Panc1 (cell line): ENCODE results near the gene DOK5. TPM values are rescaled to one million over a fixed set of nuclear protein-coding genes. Genes with fewer than 3 reads are reported as not detected.

ENCODE experiments used
- ATAC-seq: fragments of 200-7000 bp; cut with Tn5 transposase; 2 replicates; pipeline ENCODE4 v1.9.1; 2020; ENCODE audit warnings: mild to moderate bottlenecking, moderate library complexity
- BruUV-seq: library from RNA; stranded (reverse); fragments of 400-500 nt; replicated peaks from 2 replicates; lab custom pipeline; 2021; lab: Mats Ljungman, UMichigan
- CTCF ChIA-PET: fragments of 300-600 bp; sonication (Branson Sonifier 250); formaldehyde crosslinking; loops from one replicate; lab custom pipeline; 2022; ENCODE audit warnings: antibody characterized with exemption; lab: Charles Lee
- POLR2A ChIA-PET: fragments of 300-600 bp; sonication (Branson Sonifier 250); formaldehyde crosslinking; loops from one replicate; lab custom pipeline; 2022; ENCODE audit warnings: antibody characterized with exemption; lab: Charles Lee
- DNase-seq: peaks from one replicate; pipeline ENCODE4 v3.0.0-alpha.2; 2010; ENCODE audit warnings: low read depth, low spot score
- H3K27ac ChIP-seq: 2 replicates; pipeline ENCODE4 v1.5.1; 2011; ENCODE audit warnings: mild to moderate bottlenecking, low read length, inconsistent platforms
- H3K27me3 ChIP-seq: fragments of 200-500 bp; sonication (Bioruptor generic); 2 replicates; pipeline ENCODE4 v1.6.0; 2014; ENCODE audit warnings: low read length, inconsistent platforms; ENCODE audit not compliant: control insufficient read depth, insufficient read depth
- H3K36me3 ChIP-seq: fragments of 200-500 bp; sonication (Bioruptor generic); 2 replicates; pipeline ENCODE4 v1.5.1; 2014; ENCODE audit warnings: inconsistent platforms, mild to moderate bottlenecking, low read length, moderate library complexity; ENCODE audit not compliant: control insufficient read depth, insufficient read depth
- H3K4me1 ChIP-seq: 2 replicates; pipeline ENCODE4 v1.5.1; 2011; ENCODE audit warnings: inconsistent platforms, mild to moderate bottlenecking, low read length, moderate library complexity; ENCODE audit not compliant: control insufficient read depth, insufficient read depth
- H3K4me3 ChIP-seq, 2 experiments: 2 replicates each; pipeline ENCODE4 v1.5.1; 2011 to 2012; ENCODE audit warnings: low read depth in 2 of 2, low read length in 2 of 2, mild to moderate bottlenecking in 2 of 2, inconsistent platforms in 1 of 2, moderate library complexity in 1 of 2
- H3K9me3 ChIP-seq: fragments of 200-500 bp; sonication (Bioruptor generic); 2 replicates; pipeline ENCODE4 v1.5.1; 2014; ENCODE audit warnings: low read depth, mild to moderate bottlenecking, inconsistent platforms, low read length, moderate library complexity; ENCODE audit not compliant: control insufficient read depth, insufficient read depth
- CTCF ChIP-seq: fragments of 450-650 bp; IDR thresholded peaks from 2 replicates; pipeline ENCODE4 v1.5.1; 2017; ENCODE audit warnings: mild to moderate bottlenecking
- POLR2AphosphoS5 ChIP-seq: IDR thresholded peaks from 2 replicates; pipeline ENCODE4 v1.6.1; 2012; ENCODE audit warnings: mild to moderate bottlenecking, low read depth, low read length, moderate library complexity
- SIN3A ChIP-seq: IDR thresholded peaks from 2 replicates; pipeline ENCODE4 v1.6.1; 2012; ENCODE audit warnings: low read depth, mild to moderate bottlenecking, low read length, moderate library complexity, borderline replicate concordance; ENCODE audit not compliant: insufficient read depth
- TCF7L2 ChIP-seq: IDR thresholded peaks from 2 replicates; pipeline ENCODE4 v1.6.1; 2011; ENCODE audit warnings: mild to moderate bottlenecking, low read depth, low read length, inconsistent platforms
- in situ Hi-C: cut with HindIII; loops from 2 replicates; pipeline ENCODE4 v1.10.0; 2016; ENCODE audit warnings: low sequenced_read_pairs, low pct_unique_long_range_greater_than_20kb
- intact Hi-C: fragments of 100-400 bp; cut with micrococcal nuclease; formaldehyde crosslinking; loops from one replicate; pipeline ENCODE4 v1.10.0; 2022; ENCODE audit not compliant: unreplicated experiment
- total RNA-seq: library from RNA; stranded (reverse); gene quantifications from one replicate; pipeline ENCODE4 v1.2.1, GENCODE V29; 2021; ENCODE audit not compliant: unreplicated experiment
- TF ChIP-seq, protein P1 (sequence below), 2 experiments: IDR thresholded peaks; 2 replicates each; pipeline ENCODE4 v1.6.1; 2011 to 2012; ENCODE audit warnings: low read depth in 2 of 2, control low read depth in 1 of 2, low read length in 1 of 2, mild to moderate bottlenecking in 1 of 2, moderate library complexity in 1 of 2; ENCODE audit not compliant: insufficient read depth in 1 of 2

The DOK5 gene
- total RNA-seq, 1 experiment from 2014 or later = 0.18 TPM

DNA sequence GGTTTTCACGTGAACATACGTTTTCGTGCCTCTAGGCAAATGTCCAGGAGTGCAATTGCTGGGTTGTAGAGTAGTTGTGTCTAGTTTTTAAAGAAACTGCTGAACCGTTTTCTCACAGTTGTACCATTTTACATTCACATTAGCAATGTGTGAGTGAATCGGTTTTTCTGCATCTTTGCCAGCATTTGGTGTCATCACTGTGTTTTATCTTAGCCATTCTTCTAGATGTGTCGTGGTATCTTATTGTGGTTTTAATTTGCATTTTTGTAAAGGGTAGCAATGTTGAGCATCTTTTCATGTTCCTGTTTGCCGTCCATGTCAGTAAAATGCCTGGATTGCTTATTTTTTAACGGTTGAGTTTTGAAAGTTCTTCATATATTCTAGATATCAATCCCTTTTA, 10.2 kb downstream of the DOK5 start:
- TF ChIP-seq CTCF = no peak
- no peak for TF ChIP-seq POLR2AphosphoS5
- TF ChIP-seq SIN3A = no peak
- TF ChIP-seq, protein P1, sequence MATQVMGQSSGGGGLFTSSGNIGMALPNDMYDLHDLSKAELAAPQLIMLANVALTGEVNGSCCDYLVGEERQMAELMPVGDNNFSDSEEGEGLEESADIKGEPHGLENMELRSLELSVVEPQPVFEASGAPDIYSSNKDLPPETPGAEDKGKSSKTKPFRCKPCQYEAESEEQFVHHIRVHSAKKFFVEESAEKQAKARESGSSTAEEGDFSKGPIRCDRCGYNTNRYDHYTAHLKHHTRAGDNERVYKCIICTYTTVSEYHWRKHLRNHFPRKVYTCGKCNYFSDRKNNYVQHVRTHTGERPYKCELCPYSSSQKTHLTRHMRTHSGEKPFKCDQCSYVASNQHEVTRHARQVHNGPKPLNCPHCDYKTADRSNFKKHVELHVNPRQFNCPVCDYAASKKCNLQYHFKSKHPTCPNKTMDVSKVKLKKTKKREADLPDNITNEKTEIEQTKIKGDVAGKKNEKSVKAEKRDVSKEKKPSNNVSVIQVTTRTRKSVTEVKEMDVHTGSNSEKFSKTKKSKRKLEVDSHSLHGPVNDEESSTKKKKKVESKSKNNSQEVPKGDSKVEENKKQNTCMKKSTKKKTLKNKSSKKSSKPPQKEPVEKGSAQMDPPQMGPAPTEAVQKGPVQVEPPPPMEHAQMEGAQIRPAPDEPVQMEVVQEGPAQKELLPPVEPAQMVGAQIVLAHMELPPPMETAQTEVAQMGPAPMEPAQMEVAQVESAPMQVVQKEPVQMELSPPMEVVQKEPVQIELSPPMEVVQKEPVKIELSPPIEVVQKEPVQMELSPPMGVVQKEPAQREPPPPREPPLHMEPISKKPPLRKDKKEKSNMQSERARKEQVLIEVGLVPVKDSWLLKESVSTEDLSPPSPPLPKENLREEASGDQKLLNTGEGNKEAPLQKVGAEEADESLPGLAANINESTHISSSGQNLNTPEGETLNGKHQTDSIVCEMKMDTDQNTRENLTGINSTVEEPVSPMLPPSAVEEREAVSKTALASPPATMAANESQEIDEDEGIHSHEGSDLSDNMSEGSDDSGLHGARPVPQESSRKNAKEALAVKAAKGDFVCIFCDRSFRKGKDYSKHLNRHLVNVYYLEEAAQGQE (IDR thresholded peaks at IDR 0.05; ENCODE audit: insufficient read depth in 1 of 2, low read depth in 2 of 2, low read length in 1 of 2) = no peak
- TF ChIP-seq TCF7L2 = no peak
- Histone ChIP-seq H3K36me3 (no peaks in the 10 kb centered on the region), H3K9me3 (no peaks in the 10 kb centered on the region), H3K27ac (no peak overlapping the region), H3K4me1 (no peaks in the 10 kb centered on the region), H3K4me3 (no peak overlapping the region), H3K27me3 (no peaks in the 10 kb centered on the region; the same call in 1 of the 2 replicates)
- ChIA-PET POLR2A (no interaction called here), CTCF (no interaction called here)
- DNase-seq (no peak), ATAC-seq (no peak)
- BruUV-seq = no TSS peak
- intact Hi-C loops (no loop called here), in situ Hi-C loops (no loop called here)

DNA sequence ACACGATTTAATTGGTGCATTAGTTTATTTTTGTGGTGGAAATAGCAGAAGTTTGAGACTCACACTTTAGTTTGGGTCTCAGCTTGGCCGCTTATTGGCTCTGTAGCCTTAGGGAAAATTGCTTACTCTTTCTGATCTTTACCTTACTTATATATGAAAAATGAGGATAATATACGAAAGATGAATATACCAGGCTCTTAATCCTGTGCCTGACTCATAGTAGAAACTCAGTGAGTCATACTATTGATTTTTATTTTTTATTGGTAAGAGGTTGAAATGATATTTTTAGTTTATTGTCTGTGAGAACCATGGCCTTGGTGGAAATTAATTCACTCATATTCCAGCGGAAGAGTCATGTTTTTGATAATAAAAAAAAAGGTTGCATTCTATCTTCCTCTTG, 11.2 kb downstream of the DOK5 start:
- in situ Hi-C loops (no loop called here), intact Hi-C loops (no loop called here)
- Histone ChIP-seq H3K9me3 (no peaks in the 10 kb centered on the region), H3K27ac (no peak overlapping the region), H3K4me1 (no peaks in the 10 kb centered on the region), H3K27me3 (no peaks in the 10 kb centered on the region; the same call in 1 of the 2 replicates), H3K4me3 (no peak overlapping the region), H3K36me3 (no peaks in the 10 kb centered on the region)
- TF ChIP-seq CTCF (no peak), SIN3A (no peak), TCF7L2 (no peak), POLR2AphosphoS5 (no peak)
- TF ChIP-seq, protein P1 (IDR thresholded peaks at IDR 0.05; ENCODE audit: insufficient read depth in 1 of 2, low read depth in 2 of 2, low read length in 1 of 2) = no peak
- POLR2A ChIA-PET = no interaction called here
- ATAC-seq (no peak), DNase-seq (no peak)
- CTCF ChIA-PET = no interaction called here
- BruUV-seq = no TSS peak
